Measurements from ENCODE around the gene SLC12A9.

SLC12A9 gene

DNA sequence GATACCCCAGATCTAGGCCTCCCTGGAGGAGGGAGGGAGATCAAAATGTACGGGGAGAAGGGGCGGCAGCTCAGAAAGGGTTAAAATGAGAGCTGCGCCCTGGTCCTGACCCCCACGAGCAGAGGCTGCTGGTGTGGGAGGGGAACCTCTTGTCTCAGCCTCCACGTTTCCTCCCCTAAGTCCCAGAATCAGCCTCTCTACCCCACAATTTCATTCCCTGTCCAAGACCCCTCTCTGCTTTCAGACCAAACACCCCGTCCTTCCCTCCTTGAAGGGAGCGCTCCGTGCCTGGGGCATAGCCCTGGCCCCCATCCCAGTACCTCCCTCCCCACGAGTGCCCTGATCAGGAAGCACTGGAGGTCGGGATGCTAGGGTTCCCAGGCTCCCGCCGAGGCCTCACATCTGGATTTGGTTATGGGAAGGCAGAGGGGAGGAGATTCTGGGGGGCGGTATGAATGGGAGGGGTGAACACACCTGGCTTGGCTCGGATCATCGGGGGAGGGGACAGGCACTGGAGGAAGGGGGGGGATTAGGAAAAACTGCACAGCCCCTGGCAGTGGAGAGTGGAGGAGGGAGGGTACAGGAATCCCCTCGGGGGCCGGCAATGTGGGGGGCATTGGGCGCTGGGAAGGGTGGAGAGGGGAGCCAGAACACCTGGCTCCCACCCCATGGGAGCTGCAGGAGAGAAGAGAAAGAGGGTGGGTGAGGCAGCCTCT is 27.9 kb upstream of the SLC12A9 start:
- no peak overlapping the region for H3K4me2 ChIP-seq (ENCODE audit: low read depth, low read length, poor library complexity, severe bottlenecking)
- no peak overlapping the region for H3K4me3 ChIP-seq (ENCODE audit: insufficient read depth, low read length, poor library complexity, severe bottlenecking)
- no peak for TF ChIP-seq EZH2phosphoT487 (conservative IDR thresholded peaks at IDR 0.05; ENCODE audit: low read length)
- TF ChIP-seq, protein P1, sequence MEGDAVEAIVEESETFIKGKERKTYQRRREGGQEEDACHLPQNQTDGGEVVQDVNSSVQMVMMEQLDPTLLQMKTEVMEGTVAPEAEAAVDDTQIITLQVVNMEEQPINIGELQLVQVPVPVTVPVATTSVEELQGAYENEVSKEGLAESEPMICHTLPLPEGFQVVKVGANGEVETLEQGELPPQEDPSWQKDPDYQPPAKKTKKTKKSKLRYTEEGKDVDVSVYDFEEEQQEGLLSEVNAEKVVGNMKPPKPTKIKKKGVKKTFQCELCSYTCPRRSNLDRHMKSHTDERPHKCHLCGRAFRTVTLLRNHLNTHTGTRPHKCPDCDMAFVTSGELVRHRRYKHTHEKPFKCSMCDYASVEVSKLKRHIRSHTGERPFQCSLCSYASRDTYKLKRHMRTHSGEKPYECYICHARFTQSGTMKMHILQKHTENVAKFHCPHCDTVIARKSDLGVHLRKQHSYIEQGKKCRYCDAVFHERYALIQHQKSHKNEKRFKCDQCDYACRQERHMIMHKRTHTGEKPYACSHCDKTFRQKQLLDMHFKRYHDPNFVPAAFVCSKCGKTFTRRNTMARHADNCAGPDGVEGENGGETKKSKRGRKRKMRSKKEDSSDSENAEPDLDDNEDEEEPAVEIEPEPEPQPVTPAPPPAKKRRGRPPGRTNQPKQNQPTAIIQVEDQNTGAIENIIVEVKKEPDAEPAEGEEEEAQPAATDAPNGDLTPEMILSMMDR (IDR thresholded peaks at IDR 0.05; ENCODE audit: insufficient read depth, low read length, poor library complexity, severe bottlenecking): no peak
- H3K9ac ChIP-seq (ENCODE audit: low read length): no peak overlapping the region
- no peaks in the 10 kb centered on the region for H3K36me3 ChIP-seq (ENCODE audit: low read length)
- H3K9me3 ChIP-seq (ENCODE audit: insufficient read depth, low read length): no peaks in the 10 kb centered on the region
- no peaks in the 10 kb centered on the region for H3K79me2 ChIP-seq (ENCODE audit: insufficient read depth, low read length)
- H2AFZ ChIP-seq (ENCODE audit: low read depth, low read length, severe bottlenecking): no peak overlapping the region
- no peaks in the 10 kb centered on the region for H3K9me2 ChIP-seq (replicated peaks; ENCODE audit: insufficient read depth, low read length)
- no peaks in the 10 kb centered on the region for H3K27me3 ChIP-seq (ENCODE audit: low read length)
- no peaks in the 10 kb centered on the region for H3F3A ChIP-seq (ENCODE audit: insufficient read depth)
- H3K27ac ChIP-seq (ENCODE audit: low read depth, low read length): no peak overlapping the region
- H4K20me1 ChIP-seq (ENCODE audit: low read depth, low read length): no peaks in the 10 kb centered on the region

- Histone ChIP-seq H3K9ac (ENCODE audit: low read length) (no peak overlapping the region), H3F3A (ENCODE audit: insufficient read depth) (no peaks in the 10 kb centered on the region), H3K27ac (ENCODE audit: low read depth, low read length) (no peak overlapping the region), H3K9me2 (replicated peaks; ENCODE audit: insufficient read depth, low read length) (no peaks in the 10 kb centered on the region), H3K4me2 (ENCODE audit: low read depth, low read length, poor library complexity, severe bottlenecking) (no peak overlapping the region), H3K36me3 (ENCODE audit: low read length) (no peaks in the 10 kb centered on the region), H4K20me1 (ENCODE audit: low read depth, low read length) (no peaks in the 10 kb centered on the region), H2AFZ (ENCODE audit: low read depth, low read length, severe bottlenecking) (no peak overlapping the region), H3K79me2 (ENCODE audit: insufficient read depth, low read length) (no peaks in the 10 kb centered on the region), H3K4me3 (ENCODE audit: insufficient read depth, low read length, poor library complexity, severe bottlenecking) (no peak overlapping the region), H3K9me3 (ENCODE audit: insufficient read depth, low read length) (no peaks in the 10 kb centered on the region), H3K27me3 (ENCODE audit: low read length) (no peaks in the 10 kb centered on the region)
- TF ChIP-seq, protein P1 (IDR thresholded peaks at IDR 0.05; ENCODE audit: insufficient read depth, low read length, poor library complexity, severe bottlenecking): no peak
- no peak for TF ChIP-seq EZH2phosphoT487 (conservative IDR thresholded peaks at IDR 0.05; ENCODE audit: low read length)
Observed at GRCh38 chr7:100825215-100825671, 27.3 kb upstream of the SLC12A9 start.

GRCh38 chr7:100825751-100826513 is 26.6 kb upstream of the SLC12A9 start:
- H3K9ac ChIP-seq (ENCODE audit: low read length): no peak overlapping the region
- no peaks in the 10 kb centered on the region for H3K27me3 ChIP-seq (ENCODE audit: low read length)
- no peaks in the 10 kb centered on the region for H3K9me3 ChIP-seq (ENCODE audit: insufficient read depth, low read length)
- no peaks in the 10 kb centered on the region for H3F3A ChIP-seq (ENCODE audit: insufficient read depth)
- H3K9me2 ChIP-seq (replicated peaks; ENCODE audit: insufficient read depth, low read length): no peaks in the 10 kb centered on the region
- no peaks in the 10 kb centered on the region for H3K36me3 ChIP-seq (ENCODE audit: low read length)
- H2AFZ ChIP-seq (ENCODE audit: low read depth, low read length, severe bottlenecking): no peak overlapping the region
- no peak overlapping the region for H3K4me2 ChIP-seq (ENCODE audit: low read depth, low read length, poor library complexity, severe bottlenecking)
- H3K79me2 ChIP-seq (ENCODE audit: insufficient read depth, low read length): no peaks in the 10 kb centered on the region
- no peaks in the 10 kb centered on the region for H4K20me1 ChIP-seq (ENCODE audit: low read depth, low read length)
- no peak overlapping the region for H3K27ac ChIP-seq (ENCODE audit: low read depth, low read length)
- no peak overlapping the region for H3K4me3 ChIP-seq (ENCODE audit: insufficient read depth, low read length, poor library complexity, severe bottlenecking)
- TF ChIP-seq EZH2phosphoT487 (conservative IDR thresholded peaks at IDR 0.05; ENCODE audit: low read length): no peak
- TF ChIP-seq, protein P1 (IDR thresholded peaks at IDR 0.05; ENCODE audit: insufficient read depth, low read length, poor library complexity, severe bottlenecking): peak; percentile 13
